ENCODE results near the gene LRIG3. TPM values are rescaled to one million over a fixed set of nuclear protein-coding genes. Genes with fewer than 3 reads are reported as not detected.

LRIG3 gene
- total and polyA plus RNA-seq, 8 donors, result 26.8 to 61.1 (median 40.6) TPM

DNA sequence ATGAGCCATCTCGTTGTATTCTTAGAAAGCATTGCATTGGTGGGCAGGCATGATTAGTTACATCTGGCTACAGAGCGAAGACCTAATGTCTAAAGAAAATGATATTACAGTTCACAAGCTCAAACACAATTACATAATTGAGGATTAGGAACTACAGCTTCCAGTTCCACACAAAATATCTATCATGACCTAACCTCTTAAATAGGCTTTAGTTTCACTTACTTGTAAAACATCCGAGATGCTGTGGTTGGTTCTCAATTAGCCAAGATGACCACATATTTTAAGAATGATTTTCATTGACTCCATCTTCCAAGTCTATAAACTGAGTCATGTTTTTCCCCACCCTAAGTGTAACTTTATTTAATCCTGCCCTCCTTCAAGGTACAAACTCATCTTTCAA is 69.5 kb downstream of the LRIG3 start:
- Histone ChIP-seq H3K27ac (no peak overlapping the region), H3K9me3 (no peaks in the 10 kb centered on the region), H3K4me3 (no peak overlapping the region), H3K4me1 (no peaks in the 10 kb centered on the region), H3K36me3 (no peaks in the 10 kb centered on the region), H3K27me3 (no peaks in the 10 kb centered on the region)
- ATAC-seq, result no peak
- TF ChIP-seq, protein P1, sequence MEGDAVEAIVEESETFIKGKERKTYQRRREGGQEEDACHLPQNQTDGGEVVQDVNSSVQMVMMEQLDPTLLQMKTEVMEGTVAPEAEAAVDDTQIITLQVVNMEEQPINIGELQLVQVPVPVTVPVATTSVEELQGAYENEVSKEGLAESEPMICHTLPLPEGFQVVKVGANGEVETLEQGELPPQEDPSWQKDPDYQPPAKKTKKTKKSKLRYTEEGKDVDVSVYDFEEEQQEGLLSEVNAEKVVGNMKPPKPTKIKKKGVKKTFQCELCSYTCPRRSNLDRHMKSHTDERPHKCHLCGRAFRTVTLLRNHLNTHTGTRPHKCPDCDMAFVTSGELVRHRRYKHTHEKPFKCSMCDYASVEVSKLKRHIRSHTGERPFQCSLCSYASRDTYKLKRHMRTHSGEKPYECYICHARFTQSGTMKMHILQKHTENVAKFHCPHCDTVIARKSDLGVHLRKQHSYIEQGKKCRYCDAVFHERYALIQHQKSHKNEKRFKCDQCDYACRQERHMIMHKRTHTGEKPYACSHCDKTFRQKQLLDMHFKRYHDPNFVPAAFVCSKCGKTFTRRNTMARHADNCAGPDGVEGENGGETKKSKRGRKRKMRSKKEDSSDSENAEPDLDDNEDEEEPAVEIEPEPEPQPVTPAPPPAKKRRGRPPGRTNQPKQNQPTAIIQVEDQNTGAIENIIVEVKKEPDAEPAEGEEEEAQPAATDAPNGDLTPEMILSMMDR (IDR thresholded peaks at IDR 0.05), result no peak
- intact Hi-C loops (cut with DNase I), result no loop called here
- no peak for DNase-seq

DNA sequence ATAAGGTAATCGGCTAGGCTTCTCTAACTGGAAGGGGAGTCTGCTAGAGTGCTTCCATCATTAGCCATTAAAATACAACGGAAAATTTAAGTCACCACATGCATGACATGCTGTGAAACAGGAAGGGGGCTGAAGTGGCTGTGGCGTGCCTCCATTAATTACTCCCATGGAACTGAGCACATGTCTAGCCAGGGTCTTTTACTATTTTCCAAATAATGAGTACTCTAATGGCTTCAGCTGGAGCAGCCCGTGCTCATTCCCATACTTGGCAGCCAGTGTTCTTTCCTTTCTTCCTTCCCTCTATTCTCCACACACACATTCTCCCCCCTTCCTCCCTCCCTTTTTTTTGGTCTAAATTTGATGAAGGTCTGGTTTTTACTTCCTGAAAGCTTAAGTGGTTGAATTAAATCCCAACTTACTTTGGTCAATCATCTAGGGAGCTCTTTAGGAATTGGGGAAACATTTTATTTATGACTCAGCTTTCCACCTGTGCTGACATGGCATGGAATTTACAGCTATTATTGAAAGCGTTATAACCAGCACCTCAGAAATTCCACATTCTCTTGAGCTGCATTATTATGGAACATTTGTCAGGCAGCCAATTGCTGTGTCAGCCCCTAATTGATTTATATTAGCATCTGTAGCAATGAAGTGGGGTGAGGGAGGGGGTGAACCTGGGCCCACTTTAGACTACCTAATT is 72.3 kb downstream of the LRIG3 start:
- TF ChIP-seq, protein P1 (IDR thresholded peaks at IDR 0.05), result no peak
- no peak for DNase-seq
- no peak for ATAC-seq
- Histone ChIP-seq H3K36me3 (no peaks in the 10 kb centered on the region), H3K27ac (no peak overlapping the region), H3K9me3 (no peaks in the 10 kb centered on the region), H3K4me1 (no peaks in the 10 kb centered on the region), H3K27me3 (no peaks in the 10 kb centered on the region), H3K4me3 (no peak overlapping the region)
- intact Hi-C loops (cut with DNase I), result no loop called here

DNA sequence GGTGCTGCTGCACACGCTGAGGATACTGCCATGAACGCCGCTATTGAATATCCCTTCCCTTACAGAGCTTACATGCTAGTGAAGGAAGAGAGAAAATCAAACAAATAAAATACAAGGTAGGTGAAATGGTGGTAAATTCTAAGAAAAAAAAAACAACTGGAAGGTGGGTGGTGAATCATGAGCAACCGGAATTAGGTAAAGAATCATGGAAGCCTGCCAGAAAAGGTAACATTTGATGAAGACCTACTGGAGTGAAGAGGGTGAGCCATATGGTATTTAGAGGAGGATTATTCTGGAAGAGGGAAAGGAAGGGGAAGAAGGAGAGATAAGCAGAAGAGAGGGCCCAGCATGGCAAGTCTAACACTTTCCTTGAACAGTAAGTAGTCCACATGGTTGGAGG is 76.1 kb downstream of the LRIG3 start:
- ATAC-seq, result no peak
- TF ChIP-seq, protein P1 (IDR thresholded peaks at IDR 0.05), result no peak
- H3K27ac ChIP-seq, result no peak overlapping the region
- H3K4me3 ChIP-seq, result no peak overlapping the region
- no peaks in the 10 kb centered on the region for H3K36me3 ChIP-seq
- no peaks in the 10 kb centered on the region for H3K4me1 ChIP-seq
- intact Hi-C loops (cut with DNase I), result no loop called here
- no peak for DNase-seq
- H3K27me3 ChIP-seq, result no peaks in the 10 kb centered on the region
- peaks cover 0 to 11% of the 10 kb centered on the region in 2 donors for H3K9me3 ChIP-seq

DNA sequence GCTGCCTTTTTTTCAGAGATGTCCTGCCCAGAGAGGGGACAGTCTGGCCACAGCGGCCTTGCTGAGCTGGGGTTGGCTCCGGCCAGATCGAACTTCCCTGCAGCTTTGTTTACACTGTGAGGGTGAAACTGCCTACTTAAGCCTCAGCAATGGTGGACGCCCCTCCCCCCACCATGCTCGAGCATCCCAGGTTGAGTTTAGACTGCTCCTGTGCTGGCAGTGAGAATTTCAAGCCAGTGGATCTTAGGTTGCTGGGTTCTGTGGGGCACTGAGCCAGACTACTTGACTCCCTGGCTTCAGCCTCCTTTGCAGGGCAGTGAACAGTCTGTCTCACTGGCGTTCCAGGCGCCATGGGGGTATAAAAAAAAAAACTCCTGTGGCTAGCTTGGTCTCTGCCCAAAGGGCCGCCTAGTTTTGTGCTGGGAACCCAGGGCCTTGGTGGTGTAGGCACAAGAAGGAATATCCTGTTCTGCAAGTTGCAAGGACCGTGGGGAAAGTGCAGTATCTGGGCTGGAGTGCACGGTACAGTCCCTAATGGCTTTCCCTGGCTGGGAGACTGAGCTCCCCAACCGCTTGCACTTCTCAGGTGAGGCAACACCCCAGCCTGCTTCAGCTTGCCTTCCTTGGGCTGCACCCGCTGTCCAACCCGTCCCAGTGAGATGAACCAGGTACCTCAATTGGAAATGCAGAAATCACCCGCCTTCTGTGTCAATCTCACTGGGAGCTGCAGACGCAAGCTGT is 79.1 kb downstream of the LRIG3 start:
- H3K27me3 ChIP-seq, result no peaks in the 10 kb centered on the region
- no peak overlapping the region for H3K27ac ChIP-seq
- TF ChIP-seq, protein P1 (IDR thresholded peaks at IDR 0.05), result no peak
- no peaks in the 10 kb centered on the region for H3K4me1 ChIP-seq
- peaks cover 0 to 28% of the 10 kb centered on the region in 2 donors for H3K9me3 ChIP-seq
- H3K4me3 ChIP-seq, result no peak overlapping the region
- ATAC-seq (peak; percentile 83), DNase-seq (peak in 2 of 4 donors; percentile 43 to 67)
- H3K36me3 ChIP-seq, result no peaks in the 10 kb centered on the region
- intact Hi-C loops (cut with DNase I), result no loop called here

DNA sequence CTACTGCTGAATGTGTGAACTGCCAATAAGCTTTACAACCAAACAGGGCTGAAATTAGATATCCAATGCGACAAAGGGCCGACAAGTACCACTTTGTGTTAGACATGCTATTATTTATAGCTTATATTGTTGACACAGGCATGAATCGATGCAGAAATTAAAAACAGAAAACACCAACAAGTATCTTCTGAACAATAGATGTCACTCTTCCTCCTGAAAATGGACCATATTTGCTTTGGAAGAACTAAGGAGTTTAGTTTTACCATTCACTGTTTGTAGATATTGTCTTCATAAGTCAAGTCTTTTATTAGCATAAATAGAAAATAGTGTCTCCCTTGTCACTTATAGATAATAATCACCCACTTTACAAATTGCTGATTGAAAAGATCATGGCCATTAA is 86.5 kb downstream of the LRIG3 start:
- peaks cover 0 to 17% of the 10 kb centered on the region in 2 donors for H3K9me3 ChIP-seq
- H3K36me3 ChIP-seq, result no peaks in the 10 kb centered on the region
- ATAC-seq (no peak), DNase-seq (no peak)
- intact Hi-C loops (cut with DNase I), result no loop called here
- TF ChIP-seq, protein P1 (IDR thresholded peaks at IDR 0.05), result no peak
- no peak overlapping the region for H3K27ac ChIP-seq
- no peak overlapping the region for H3K4me3 ChIP-seq
- no peaks in the 10 kb centered on the region for H3K4me1 ChIP-seq
- no peaks in the 10 kb centered on the region for H3K27me3 ChIP-seq
